ENCODE results near the gene LRRC4C.

Gene LRRC4C

DNA sequence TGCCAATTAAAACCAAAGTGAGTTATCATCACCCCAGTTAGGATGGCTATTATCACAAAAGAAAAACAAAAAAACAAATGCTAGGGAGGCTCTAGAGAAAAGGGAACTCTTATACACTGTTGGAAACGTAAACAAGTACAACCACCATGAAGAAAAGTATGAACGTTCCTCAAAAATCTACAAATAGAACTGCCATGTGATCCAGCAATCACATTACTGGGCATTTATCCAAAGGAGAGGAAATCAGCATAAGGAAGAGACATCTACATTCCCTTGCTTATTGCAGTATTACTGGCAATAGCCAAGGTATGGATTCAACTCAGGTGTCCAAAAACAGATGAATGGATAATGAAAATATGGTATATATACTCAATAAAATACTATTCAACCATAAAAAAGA lies 1145.1 kb downstream of the LRRC4C start:
- no peak for DNase-seq (ENCODE audit: extremely low read depth in 1 of 2, low read depth in 1 of 2)

DNA sequence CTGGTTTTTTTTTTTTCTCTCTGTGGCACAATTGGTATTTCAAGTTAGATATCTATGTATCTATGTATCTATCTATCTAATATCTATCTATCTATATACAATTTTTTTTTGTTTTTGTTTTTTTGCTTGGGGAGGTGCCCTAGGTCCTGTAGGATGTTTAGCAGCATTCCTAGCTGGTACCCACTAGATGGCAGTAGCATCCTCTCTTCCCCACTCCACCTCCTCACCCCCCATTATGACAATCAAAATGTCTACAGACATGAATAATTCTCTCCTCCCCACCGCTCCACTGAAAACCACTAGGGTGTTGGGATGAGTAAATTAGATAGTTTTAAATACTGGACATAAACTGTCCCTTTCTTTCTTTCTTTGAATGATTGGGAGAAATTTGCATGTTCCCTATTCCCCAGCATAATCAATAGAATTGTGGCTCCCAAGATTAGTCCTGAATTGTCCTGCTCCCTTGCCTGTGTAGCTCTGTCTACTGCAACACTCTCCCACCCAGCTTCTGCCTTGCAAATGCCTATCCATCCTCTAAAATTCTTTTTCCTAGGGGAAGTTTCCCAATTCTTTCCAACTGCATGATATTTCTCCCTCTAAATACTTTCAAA lies 1152.4 kb downstream of the LRRC4C start:
- no peak for DNase-seq (ENCODE audit: extremely low read depth in 1 of 2, low read depth in 1 of 2)

DNA sequence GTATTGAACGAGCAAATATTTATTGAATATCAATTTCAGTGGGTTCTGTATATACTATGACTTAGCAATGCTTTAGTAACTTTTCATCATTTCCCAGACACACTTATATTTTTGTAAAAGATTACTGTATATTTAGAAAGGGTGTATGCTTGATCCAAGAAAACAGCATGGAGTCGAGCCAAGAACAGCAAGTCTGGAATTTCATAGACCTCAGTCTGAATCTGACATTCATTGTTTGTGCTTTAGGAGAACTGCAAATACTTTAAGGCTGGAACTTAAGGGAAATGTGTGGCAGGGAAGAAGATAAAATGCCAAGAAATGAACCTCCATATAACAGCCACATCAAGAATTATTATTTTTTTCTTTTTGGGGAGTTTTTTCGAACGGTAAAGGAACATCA lies 1156.8 kb downstream of the LRRC4C start:
- DNase-seq (ENCODE audit: extremely low read depth in 1 of 2, low read depth in 1 of 2): no peak

DNA sequence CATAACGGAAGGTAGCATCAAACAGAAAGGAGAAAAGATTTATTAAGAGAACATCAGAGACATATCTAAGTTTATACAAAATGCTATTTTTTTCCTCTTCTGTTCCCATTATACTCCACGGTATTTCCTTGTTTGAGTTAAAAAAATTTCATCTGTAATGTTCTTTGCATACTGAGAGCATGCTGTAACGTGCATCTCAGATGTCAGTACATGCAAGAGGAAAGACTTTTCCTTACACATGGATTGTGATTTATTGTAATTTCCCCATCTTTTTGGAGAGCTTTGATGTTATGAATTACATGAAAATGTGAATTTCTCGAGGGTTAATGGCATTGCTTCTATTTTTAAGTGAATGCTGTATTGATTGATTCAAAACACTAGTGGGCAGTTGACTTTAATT lies 1164.0 kb downstream of the LRRC4C start:
- no peak for DNase-seq (ENCODE audit: extremely low read depth in 1 of 2, low read depth in 1 of 2)

DNA sequence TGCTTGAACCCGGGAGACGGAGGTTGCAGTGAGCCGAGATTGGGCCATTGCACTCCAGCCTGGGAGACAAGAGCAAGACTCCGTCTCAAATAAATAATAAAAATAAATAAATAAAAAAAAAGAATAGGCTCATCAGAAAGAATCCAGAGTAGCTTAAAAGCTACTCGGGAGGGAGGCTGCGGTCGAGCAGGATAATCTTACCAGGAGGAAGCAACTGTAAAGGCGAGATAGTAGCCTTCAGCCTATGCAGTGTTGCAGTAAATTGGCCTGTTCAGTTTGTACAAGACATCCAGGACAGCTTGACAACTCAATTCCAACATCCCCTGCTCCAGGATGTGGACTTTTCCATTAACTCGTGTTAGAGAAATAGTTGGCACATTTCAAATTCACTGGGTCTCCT lies 1164.7 kb downstream of the LRRC4C start:
- DNase-seq (ENCODE audit: extremely low read depth in 1 of 2, low read depth in 1 of 2): no peak

DNA sequence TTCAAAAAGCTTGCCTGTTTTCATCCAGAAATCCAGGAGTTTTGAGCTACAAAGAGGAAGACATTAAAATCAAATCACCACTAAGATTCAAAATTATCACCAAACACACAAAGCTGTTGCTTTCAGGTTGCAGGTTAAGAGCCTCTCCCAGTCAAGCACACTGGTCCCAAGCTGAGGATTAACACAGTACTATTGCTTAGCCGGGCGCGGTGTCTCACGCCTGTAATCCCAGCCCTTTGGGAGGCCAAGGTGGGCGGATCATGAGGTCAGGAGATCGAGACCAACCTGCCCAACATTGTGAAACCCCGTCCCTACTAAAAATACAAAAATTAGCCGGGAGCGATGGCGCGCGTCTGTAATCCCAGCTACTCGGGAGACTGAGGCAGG lies 1165.1 kb downstream of the LRRC4C start:
- DNase-seq (ENCODE audit: extremely low read depth in 1 of 2, low read depth in 1 of 2): no peak

DNA sequence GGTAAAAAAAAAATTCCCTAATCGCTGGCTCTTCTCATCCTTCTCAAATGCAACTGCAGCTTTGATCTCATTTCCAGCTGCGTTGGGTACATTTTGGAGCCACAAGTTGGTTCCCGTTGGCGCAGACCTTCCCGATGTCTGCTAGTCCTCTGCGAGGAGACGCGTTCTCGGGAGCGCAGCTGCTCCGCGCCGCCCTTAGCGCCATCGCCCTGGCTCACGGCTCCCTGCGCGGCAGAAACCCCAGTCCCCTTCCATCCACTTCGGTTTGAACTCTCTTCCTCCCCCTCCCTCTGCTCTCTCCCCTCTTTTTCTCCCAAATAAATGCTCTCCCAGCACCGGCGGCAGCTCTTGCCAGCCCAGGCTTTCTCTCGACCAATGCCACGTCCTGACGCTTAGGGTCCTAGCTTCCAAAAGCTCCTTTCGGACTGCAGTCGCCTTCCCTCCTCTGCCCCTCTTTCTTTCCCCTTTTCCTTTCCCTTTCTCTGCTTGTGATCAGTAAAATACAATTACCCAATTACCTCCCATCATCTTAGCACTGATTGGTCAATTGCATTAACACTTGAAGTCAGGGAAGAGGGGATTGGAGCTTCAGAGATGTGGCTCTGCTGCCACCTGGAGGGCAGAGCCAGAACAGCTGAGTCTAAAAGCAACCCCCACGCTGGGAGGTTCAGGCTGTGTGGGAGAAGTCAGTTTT lies 1165.7 kb downstream of the LRRC4C start:
- no peak for DNase-seq (ENCODE audit: extremely low read depth in 1 of 2, low read depth in 1 of 2)

DNA sequence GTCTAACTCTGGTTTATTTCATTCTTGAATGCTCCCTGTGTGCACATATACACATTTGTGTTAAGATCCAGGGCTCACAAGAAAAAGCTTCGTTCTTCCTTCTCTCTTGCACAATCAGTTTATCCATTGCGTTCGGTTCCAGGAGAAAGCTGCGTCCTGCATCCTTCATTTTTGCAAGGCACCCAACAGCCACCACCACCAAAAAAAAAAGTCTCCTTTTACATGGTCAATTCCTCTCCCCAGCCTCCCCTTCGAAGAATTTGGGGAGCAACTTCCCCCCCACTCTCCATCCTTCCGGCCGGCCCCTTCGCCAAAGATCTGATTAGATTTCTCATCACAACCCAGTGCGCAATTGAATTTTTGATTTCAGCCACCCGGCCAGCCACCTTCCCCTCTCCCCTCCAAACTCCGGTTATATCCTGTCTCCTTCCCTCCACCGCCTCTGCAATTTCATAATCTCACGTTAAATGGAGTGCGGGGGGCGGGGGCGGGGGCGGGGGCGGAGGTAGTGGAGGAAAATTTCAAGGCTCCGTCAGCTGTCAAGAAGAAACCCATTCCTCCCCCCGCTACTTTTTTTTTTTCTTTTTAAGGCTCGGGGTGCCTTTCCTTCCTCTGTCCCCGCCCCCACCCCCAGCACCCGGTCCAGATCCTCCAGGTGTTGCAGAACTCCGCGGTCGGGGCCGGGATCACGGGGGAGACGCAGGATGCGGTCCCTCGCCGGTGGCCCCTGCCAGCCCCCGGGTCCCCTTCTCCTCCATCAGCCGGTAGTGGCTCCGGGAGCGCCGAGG lies 1166.5 kb downstream of the LRRC4C start:
- DNase-seq (ENCODE audit: extremely low read depth in 1 of 2, low read depth in 1 of 2): no peak

DNA sequence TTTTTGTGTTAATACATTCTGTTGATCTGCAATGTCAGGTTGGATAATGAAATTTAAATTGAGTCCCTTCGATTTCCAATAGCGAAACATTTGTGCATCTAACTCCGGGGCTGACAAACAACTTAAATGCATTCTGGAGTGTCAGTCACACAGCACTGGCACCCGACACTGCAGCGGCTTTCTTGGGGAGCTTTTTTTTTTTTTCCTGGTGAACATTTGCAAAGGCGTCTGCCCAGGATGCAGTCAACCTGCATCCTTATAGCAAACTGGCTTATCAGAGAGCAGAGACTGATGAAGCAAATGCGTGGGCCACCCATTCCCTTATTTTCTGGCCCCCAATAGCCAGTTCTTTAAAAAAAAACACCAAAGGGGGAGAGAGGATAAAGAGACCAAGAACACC lies 1167.7 kb downstream of the LRRC4C start:
- no peak for DNase-seq (ENCODE audit: extremely low read depth in 1 of 2, low read depth in 1 of 2)

DNA sequence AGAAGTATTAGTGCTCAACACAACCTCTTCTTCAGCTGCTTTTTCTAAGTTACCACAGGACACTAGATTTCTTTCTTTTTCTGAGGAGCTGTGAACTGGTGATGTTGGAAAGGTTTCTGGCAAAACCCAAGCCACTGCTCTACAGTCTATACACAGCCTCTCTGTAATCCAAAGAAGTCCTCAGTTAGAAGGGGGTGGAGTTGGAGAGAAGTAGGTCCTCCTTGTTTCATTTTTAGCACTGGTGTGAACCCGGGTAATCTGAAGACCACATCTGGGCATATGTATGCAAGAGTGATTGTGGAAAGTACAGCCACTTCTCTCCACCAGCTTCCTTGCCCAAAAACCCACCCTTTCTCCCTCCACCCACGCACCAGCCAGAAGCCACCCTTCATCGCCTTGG lies 1168.1 kb downstream of the LRRC4C start:
- DNase-seq (ENCODE audit: extremely low read depth in 1 of 2, low read depth in 1 of 2): no peak

DNA sequence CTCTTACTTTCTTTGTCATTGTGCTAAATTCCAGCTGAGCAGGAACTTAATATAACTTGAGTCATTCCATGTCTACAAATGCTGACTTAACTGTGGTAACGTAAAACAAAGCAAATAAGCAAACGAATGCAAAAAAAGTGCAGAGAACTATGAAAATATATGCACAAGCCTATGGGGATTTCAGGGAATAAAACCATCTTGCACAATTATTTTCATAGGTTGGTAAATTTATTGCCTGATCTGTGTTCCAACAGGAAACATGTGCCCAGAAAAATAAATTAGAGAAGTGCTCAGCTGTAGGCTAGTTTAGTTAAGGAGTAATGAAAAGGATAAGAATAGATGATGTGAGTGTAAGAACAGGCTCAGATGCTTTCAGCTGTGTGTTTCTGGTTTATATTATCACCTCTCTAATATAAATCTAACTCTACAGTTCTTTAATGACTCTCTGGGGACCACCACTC lies 1169.3 kb downstream of the LRRC4C start:
- DNase-seq (ENCODE audit: extremely low read depth in 1 of 2, low read depth in 1 of 2): no peak

DNA sequence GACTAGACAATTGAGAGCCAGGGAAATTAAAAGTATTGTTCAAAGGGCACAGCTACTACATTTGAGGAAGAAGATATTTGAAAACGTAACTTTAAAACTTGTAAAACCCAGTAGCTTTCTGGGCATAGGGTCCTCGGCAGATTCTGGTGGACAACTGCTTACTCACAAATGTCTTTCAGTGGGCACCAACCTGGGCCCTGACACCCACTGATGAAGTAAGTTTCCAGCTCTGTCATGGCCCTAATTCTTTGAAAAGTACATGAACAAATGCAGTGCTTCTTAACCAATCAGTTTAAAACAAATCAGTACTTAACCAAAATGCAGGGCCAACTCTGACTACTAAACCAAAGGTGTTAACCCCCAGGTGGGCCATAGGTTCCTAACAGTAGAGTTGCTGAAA lies 1170.1 kb downstream of the LRRC4C start:
- DNase-seq (ENCODE audit: extremely low read depth in 1 of 2, low read depth in 1 of 2): no peak

DNA sequence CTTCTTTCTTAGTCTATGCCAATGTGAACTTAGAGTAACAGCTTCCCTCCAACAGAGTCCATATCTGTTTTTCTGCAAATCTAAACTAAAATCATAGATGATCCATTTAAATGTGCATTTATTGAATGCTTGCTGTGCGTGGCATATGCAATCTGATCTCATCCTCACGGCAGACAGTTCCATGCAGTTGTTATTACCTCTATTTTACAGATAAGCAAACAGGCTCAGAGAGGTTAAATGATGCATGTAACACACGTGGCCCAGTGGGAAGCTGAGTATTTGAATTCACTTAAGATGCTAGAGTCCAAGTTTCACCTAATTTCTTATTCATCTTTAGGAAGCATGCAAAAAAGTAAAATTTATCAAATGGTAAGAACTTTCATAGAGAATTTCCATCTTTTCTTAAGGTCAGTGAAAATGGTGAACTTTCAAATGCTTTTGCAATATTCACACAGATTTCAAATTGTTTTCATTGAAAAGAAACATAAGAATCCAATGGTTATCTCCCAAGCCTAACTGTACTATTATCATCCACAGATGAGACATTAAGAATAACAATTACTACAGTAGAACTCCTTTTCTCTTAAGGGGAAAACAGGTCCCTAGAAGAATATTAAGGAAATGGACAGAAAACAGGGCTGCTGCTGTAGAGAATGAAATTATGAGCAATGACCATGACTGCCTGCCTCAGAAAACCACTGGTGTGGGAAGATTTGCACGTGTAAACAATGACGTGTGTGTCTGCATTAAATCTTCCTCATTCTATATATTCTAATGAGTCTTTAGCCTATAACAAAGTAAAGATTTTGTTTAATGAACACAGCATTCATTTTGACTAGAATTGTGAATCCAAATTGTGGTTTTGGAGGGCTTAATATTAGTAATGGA lies 1171.3 kb downstream of the LRRC4C start:
- no peak for DNase-seq (ENCODE audit: extremely low read depth in 1 of 2, low read depth in 1 of 2)

DNA sequence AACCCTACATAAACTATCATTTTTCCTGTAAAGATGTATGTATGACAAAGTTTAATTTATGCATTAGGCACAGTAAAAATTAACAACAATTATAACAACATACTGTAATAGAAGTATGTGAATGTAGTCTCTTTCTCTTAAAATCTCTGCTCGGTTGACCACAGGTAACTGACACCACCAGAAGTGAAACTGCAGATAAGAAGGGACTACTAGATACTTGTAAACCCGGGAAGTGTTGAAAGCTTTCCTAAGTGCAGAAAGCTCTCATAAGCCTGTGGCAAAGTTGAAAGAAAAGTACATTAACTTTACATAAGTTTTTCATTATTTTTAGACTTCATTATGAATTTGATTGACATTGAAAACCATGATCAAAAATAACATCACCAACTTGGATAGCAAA lies 1173.3 kb downstream of the LRRC4C start:
- DNase-seq (ENCODE audit: extremely low read depth in 1 of 2, low read depth in 1 of 2): no peak

DNA sequence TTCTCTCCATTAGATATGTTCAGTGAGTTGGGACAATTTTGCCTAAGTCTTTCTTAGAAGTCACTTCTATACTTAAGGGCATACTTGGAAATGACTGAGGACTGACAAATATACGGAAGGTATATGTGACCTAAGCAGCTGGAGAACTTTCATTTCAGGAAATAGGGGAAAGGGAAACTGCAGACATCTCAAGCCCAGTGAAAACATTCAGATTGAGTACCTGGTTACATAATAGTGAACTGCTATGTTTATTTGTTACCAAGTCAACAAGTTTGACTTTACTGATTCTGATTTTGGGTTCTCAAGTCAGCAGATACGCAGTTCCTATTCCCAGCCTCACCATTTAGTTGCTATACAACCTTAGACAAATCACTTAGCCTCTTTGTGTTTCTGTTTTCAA lies 1173.9 kb downstream of the LRRC4C start:
- DNase-seq (ENCODE audit: extremely low read depth in 1 of 2, low read depth in 1 of 2): no peak

DNA sequence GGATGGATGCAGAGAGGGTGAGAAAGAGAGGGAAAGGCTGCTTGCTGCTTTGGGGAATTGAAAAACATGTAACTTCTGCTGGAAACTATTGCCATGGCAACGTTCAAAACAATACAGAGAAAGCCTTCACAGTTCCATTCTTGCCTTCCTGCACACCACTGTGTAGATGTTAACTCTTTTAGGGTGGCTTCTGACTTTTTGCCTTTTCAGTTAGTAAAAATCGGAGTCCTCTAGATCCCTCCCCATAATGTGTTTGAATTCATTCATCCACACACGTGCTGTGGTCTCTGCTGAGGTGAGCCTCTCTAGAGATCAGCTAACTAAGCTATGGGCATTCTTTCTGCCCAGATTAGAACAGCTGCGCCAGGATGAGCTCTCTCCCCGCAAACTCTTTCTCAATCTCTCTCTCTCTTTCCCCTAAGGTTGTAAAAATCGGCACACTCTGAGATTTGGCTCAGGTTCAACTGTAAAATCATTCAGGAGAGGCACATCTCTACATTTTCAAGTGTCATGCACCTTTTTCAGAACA lies 1178.3 kb downstream of the LRRC4C start:
- DNase-seq (ENCODE audit: extremely low read depth in 1 of 2, low read depth in 1 of 2): no peak

DNA sequence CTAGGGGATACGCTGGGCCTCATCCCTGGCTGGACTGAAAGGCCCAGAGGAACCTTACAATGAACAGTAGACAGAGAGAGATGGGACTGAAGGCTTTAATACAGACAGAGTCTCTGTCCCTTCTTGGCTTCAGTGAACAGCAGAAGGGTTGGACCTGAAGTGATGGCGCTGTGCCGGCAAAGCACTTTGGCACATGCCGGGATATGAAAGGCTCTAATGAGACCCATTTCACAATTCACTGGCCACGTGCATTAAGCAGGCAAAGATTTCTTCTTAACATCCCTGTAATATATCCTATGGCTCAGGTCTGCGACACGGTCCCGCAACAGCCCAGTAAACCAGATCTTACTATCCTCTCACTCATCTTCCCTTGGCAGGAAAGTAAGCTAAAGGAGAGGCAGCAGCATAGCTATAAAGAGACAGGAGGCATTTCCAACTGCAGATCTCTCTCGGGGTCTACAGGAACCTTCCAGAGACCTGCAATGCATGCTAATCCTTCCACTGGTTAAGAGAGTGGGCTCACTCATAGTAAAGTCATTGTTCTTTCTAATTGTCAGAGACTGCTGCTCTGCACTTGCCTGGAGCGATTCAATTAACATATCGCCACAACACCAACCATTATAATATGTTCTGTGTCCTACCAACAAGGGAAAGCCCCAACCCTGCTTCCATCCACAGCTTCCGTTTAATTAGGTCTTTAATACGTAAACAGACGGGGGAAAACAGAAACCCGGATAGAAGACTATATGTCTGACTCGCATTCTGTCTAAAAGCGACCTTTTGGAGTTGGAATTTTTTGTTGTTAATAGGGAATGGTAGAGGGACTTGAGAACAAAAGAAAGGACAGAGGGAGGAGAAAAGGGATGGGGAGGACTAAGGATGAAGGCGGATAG lies 1179.0 kb downstream of the LRRC4C start:
- no peak for DNase-seq (ENCODE audit: extremely low read depth in 1 of 2, low read depth in 1 of 2)

DNA sequence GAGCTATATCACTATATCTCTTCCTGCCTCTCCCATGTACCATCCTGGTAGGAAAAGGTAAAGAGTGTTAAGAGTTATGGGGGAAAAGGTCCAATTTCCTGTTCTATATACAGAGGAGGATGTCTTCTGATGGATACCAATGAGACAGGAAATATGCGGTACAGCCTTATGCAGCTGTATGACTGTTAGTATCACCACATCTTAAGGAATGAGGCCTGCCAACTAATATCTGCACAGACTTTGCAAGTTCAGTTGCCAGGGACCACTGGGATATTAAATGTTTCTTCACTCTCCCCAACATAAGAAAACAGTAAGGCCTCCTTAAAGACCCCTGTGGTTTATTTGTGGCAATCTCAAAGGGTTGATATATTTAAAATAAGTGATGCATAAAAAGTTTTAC lies 1182.5 kb downstream of the LRRC4C start:
- DNase-seq (ENCODE audit: extremely low read depth in 1 of 2, low read depth in 1 of 2): no peak

DNA sequence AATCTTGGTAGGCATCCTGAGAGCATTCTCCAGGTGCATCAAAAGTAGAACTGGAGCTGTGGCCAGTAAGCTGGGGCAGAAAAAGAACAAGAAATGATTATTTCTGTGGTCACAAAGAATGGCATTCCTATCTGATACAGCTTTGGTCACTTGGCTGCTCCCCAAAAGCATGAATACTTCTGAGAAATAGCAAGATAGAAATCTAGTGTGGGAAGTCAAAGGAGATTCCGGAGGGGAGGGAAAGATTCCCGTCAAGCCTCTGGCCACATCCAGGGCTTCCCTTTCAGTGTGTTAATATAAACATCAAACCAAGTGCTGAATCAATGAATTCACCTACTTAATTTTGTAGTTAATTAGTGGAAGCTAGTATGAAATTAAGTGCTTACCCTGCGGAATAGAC lies 1185.4 kb downstream of the LRRC4C start:
- no peak for DNase-seq (ENCODE audit: extremely low read depth in 1 of 2, low read depth in 1 of 2)

DNA sequence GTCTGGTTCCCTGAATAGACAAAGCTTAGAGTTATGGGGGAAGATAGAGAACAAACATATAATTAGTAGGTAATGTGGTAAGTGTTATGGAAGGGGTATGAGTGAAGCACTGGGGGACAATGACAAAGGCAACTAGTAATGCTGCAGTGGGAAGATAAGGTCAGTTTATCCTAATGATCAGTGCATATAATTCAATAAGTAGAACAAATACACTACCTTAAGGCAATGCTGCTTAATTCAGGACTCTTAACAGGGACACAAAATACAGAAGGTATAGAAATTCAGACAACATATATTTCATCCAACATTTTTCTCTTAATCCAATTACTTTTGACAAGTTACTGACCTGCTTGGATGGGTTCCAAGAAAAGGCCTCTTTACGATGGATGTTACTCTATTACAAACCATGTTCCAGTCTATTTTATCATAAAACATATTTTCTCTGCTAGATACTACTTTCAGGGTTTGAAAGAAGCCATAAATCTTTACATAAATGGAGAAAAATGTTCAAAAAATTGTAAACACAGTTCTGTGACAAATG lies 1186.2 kb downstream of the LRRC4C start:
- DNase-seq (ENCODE audit: extremely low read depth in 1 of 2, low read depth in 1 of 2): no peak

Data from activated CD8-positive, alpha-beta memory T cell treated with anti-CD3 and anti-CD28 coated beads for 1 hour (primary cell).